Measurements from ENCODE around the gene CELF4. TPM values are rescaled to one million over a fixed set of nuclear protein-coding genes. Genes with fewer than 3 reads are reported as not detected.
A peak's percentile ranks its signal among the peaks of the same experiment; 100 is the strongest.

The CELF4 gene
- total RNA-seq, 4 donors from 2014 or later: 0.32 to 0.81 (median 0.77) TPM

DNA sequence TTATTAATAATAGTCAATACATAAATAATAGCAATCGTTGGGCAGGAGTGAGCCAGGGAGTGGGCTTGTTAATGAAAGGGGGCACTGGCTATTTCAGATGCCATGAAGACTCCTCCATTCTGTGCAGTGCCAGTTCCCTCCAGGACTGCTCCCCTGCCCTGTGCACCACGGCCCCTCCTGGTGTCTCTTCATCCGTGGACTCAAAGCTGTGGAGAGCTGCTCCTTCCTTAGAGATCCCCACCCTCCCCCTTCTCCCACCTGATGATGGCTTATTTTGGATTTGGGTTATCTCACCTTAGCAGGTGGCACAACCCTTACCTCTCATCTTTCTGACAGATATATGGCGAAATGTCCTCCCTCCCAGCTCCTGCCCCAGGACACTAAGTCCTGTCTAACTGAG is 3.1 kb upstream of the CELF4 start:
- H3K27ac ChIP-seq: no peak overlapping the region
- no peak for TF ChIP-seq POLR2A (IDR thresholded peaks at IDR 0.05)
- TF ChIP-seq, protein P1, sequence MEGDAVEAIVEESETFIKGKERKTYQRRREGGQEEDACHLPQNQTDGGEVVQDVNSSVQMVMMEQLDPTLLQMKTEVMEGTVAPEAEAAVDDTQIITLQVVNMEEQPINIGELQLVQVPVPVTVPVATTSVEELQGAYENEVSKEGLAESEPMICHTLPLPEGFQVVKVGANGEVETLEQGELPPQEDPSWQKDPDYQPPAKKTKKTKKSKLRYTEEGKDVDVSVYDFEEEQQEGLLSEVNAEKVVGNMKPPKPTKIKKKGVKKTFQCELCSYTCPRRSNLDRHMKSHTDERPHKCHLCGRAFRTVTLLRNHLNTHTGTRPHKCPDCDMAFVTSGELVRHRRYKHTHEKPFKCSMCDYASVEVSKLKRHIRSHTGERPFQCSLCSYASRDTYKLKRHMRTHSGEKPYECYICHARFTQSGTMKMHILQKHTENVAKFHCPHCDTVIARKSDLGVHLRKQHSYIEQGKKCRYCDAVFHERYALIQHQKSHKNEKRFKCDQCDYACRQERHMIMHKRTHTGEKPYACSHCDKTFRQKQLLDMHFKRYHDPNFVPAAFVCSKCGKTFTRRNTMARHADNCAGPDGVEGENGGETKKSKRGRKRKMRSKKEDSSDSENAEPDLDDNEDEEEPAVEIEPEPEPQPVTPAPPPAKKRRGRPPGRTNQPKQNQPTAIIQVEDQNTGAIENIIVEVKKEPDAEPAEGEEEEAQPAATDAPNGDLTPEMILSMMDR (IDR thresholded peaks at IDR 0.05): no peak
- TF ChIP-seq POLR2AphosphoS5 (IDR thresholded peaks at IDR 0.05): no peak
- no peak for TF ChIP-seq EP300 (IDR thresholded peaks at IDR 0.05)
- no peaks in the 10 kb centered on the region for H3K9me3 ChIP-seq
- 47 to 55% methylated on average over 2 to 4 of the region's 4 CpGs for WGBS, 2 donors (ENCODE audit: low coverage in 1 of 2)
- no peaks in the 10 kb centered on the region for H3K36me3 ChIP-seq
- peaks cover 92% of the 10 kb centered on the region for H3K27me3 ChIP-seq
- peaks cover 0 to 33% (median 15%) of the 10 kb centered on the region in 3 donors for H3K4me1 ChIP-seq
- no peak for ATAC-seq
- no peak overlapping the region for H3K4me3 ChIP-seq

DNA sequence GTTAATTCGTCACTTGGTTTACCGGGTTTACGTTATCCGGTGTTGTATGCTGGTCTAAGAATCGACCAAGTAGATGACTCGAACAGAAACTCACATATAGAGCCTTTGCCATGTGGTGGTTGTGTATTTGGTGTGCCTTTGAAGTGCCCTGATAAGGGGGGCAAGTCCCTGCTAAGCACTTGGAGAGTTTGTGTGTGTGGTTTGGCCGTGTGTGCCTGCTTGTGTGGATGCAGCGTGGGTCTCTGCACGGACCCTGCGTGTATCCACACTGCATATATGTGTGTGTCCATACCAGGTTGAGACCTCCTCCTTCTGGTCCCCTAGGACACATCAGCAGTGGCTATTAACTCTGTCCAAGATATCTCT is 2.4 kb upstream of the CELF4 start:
- H3K4me1 ChIP-seq: peaks cover 0 to 33% (median 15%) of the 10 kb centered on the region in 3 donors
- 21 to 45% methylated on average over 2 to 6 of the region's 10 CpGs for WGBS, 2 donors (ENCODE audit: low coverage in 1 of 2)

DNA sequence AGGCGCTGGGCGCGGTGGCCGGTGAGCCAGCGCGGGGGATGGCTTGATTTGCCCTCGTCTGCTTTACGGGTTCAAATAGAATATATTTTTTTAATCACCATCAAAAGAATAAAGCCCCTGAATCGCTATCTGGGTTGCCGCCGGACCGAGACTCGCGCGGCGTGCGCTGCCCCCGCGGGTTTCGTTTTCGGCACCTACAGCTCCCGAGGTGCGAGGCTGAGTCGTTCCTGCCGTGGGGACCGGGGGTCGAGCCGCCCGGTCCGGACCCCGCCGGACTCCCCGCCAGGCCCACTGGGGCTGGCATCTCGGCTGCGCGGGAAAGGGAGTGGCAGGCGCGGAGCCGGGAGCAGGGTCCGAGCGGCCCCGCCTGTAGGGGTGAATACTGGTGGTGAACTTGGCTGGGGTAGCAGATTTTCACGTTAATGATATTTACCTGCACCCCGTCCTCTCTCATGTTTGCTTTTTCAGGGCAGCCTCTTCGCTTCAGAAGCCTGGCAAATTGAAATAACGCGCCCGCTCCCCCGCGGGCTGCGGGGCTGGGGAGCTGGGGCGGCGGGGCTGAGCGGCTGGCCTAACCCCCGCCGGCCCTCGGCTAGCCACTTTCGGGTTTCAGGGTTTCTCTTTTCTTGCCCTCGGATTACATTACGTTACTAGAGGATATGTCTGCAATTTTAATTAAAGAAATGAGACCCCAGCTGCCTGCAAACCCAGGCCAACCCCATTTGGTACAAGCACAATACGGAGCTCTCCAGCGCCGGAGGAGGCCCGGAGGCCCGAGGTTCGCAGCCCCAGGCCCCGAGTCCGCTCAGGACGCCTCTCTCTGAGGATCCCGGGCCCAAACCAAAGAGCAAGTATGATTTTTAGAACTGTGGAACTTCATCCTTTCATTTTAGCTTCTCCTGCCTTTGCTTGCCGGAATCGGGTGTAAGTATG is 1.7 kb upstream of the CELF4 start:
- ATAC-seq: no peak
- no peak overlapping the region for H3K27ac ChIP-seq
- H3K36me3 ChIP-seq: no peaks in the 10 kb centered on the region
- peak overlapping the region; percentile 23 to 61 for H3K4me3 ChIP-seq
- WGBS, 2 donors (ENCODE audit: low coverage in 1 of 2): 0 to 21% methylated on average over 3 to 24 of the region's 72 CpGs
- no peak for TF ChIP-seq EP300 (IDR thresholded peaks at IDR 0.05)
- TF ChIP-seq, protein P1 (IDR thresholded peaks at IDR 0.05): no peak
- TF ChIP-seq POLR2AphosphoS5 (IDR thresholded peaks at IDR 0.05): no peak
- TF ChIP-seq POLR2A (IDR thresholded peaks at IDR 0.05): no peak
- H3K4me1 ChIP-seq: peaks cover 0 to 33% (median 15%) of the 10 kb centered on the region in 3 donors
- peaks cover 93% of the 10 kb centered on the region for H3K27me3 ChIP-seq
- H3K9me3 ChIP-seq: no peaks in the 10 kb centered on the region

More for the DNA sequence above, 2.4 kb upstream of the CELF4 start:
- Histone ChIP-seq H3K9me3 (no peaks in the 10 kb centered on the region), H3K4me3 (peak overlapping the region in 1 of 2 donors; percentile 61), H3K27me3 (peaks cover 93% of the 10 kb centered on the region), H3K27ac (no peak overlapping the region), H3K36me3 (no peaks in the 10 kb centered on the region)
- TF ChIP-seq, protein P1 (IDR thresholded peaks at IDR 0.05): no peak
- TF ChIP-seq POLR2A (IDR thresholded peaks at IDR 0.05) (no peak), POLR2AphosphoS5 (IDR thresholded peaks at IDR 0.05) (no peak), EP300 (IDR thresholded peaks at IDR 0.05) (no peak)
- no peak for ATAC-seq

DNA sequence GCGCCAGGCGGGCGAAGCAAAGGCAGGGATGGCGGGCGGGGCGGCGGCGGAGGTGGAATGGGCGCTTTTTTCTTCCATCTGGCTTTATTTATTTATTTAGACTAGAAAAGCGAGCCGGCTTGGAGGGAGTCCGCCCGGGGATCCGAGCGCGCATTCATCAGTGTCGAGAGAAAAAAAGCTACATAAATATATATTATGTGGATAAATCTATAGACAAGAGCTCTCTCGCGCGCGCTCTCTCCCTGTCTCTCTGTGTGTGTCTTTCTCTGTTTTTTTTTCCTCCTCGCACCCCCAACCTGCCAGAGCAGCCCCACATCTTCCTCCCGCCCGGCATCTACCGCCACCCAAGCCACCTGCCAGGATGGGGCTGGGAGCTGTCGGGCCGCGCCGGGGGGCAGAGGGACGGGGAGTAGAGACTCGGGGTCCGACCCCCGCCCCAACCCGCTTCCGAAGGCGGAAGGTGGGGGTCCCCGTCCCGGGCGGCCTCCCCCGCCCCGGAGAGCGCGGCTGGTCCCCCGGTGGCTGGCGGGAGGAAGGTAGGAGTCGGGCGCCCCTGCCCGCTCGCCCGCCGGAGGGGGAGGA is 972 bp upstream of the CELF4 start:
- H3K36me3 ChIP-seq: no peaks in the 10 kb centered on the region
- peak overlapping the region; percentile 23 to 61 for H3K4me3 ChIP-seq
- 0 to 4% methylated on average over 4 to 12 of the region's 51 CpGs for WGBS, 2 donors (ENCODE audit: low coverage in 1 of 2)
- ATAC-seq: no peak
- no peaks in the 10 kb centered on the region for H3K9me3 ChIP-seq
- peaks cover 0 to 33% (median 15%) of the 10 kb centered on the region in 3 donors for H3K4me1 ChIP-seq
- TF ChIP-seq POLR2AphosphoS5 (IDR thresholded peaks at IDR 0.05): no peak
- TF ChIP-seq, protein P1 (IDR thresholded peaks at IDR 0.05): no peak
- no peak for TF ChIP-seq EP300 (IDR thresholded peaks at IDR 0.05)
- TF ChIP-seq POLR2A (IDR thresholded peaks at IDR 0.05): no peak
- peaks cover 93% of the 10 kb centered on the region for H3K27me3 ChIP-seq
- H3K27ac ChIP-seq: no peak overlapping the region
